ENCODE results near the gene VASN.

DNA sequence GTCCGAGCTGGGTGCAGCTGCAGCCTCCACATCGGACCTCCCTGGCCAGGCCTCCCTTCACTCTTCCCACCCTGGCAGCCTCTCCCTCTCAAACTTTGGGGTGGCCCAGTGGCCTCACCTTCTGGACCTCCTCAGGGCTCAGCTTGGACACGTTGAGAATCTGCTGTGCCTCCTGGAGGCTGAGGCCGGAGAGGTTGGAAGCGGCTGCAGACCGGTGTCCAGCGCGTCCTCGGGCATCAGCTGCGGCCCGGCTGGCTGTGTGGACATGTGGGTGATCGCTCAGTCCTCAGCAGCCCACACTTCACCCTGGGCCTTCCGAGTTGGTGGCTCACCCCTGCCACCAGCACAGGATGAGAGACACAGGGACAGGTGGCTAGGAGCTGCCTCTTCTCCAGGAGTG lies 30.4 kb upstream of the VASN start:
- TF ChIP-seq, protein P1, sequence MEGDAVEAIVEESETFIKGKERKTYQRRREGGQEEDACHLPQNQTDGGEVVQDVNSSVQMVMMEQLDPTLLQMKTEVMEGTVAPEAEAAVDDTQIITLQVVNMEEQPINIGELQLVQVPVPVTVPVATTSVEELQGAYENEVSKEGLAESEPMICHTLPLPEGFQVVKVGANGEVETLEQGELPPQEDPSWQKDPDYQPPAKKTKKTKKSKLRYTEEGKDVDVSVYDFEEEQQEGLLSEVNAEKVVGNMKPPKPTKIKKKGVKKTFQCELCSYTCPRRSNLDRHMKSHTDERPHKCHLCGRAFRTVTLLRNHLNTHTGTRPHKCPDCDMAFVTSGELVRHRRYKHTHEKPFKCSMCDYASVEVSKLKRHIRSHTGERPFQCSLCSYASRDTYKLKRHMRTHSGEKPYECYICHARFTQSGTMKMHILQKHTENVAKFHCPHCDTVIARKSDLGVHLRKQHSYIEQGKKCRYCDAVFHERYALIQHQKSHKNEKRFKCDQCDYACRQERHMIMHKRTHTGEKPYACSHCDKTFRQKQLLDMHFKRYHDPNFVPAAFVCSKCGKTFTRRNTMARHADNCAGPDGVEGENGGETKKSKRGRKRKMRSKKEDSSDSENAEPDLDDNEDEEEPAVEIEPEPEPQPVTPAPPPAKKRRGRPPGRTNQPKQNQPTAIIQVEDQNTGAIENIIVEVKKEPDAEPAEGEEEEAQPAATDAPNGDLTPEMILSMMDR (IDR thresholded peaks at IDR 0.05): no peak
- TF ChIP-seq POLR2A (IDR thresholded peaks at IDR 0.05) (no peak), EP300 (IDR thresholded peaks at IDR 0.05) (no peak)
